Fibroblast of skin of back (primary cell): ENCODE results near the gene ING3.
A peak's percentile ranks its signal among the peaks of the same experiment; 100 is the strongest.

Experiments used
- DNase-seq: peaks from one replicate; pipeline ENCODE4 v3.0.0-alpha.2; 2013

Gene ING3

GRCh38 chr7:120989257-120990220 is 39.0 kb downstream of the ING3 start:
- no peak for DNase-seq

GRCh38 chr7:120990468-120991118 is 40.0 kb downstream of the ING3 start:
- DNase-seq = no peak

- DNase-seq = no peak
Observed at GRCh38 chr7:120991161-120991560, 40.6 kb downstream of the ING3 start.

GRCh38 chr7:120991581-120991980 is 41.0 kb downstream of the ING3 start:
- peak; percentile 85 for DNase-seq

- no peak for DNase-seq
Observed at GRCh38 chr7:120992272-120992964, 41.8 kb downstream of the ING3 start.

- no peak for DNase-seq
Observed at GRCh38 chr7:120992965-120993494, 42.5 kb downstream of the ING3 start.

GRCh38 chr7:120993553-120994191 is 43.1 kb downstream of the ING3 start:
- no peak for DNase-seq

- DNase-seq = no peak
Observed at GRCh38 chr7:120994512-120995410, 44.2 kb downstream of the ING3 start.

GRCh38 chr7:120995654-120996053 is 45.1 kb downstream of the ING3 start:
- no peak for DNase-seq

GRCh38 chr7:120996333-120996987 is 45.9 kb downstream of the ING3 start:
- DNase-seq = peak; percentile 92

GRCh38 chr7:120996988-120997345 is 46.4 kb downstream of the ING3 start:
- no peak for DNase-seq

GRCh38 chr7:120997882-120998474 is 47.4 kb downstream of the ING3 start:
- no peak for DNase-seq

GRCh38 chr7:120998520-120998919 is 47.9 kb downstream of the ING3 start:
- no peak for DNase-seq

GRCh38 chr7:120998996-120999565 is 48.5 kb downstream of the ING3 start:
- no peak for DNase-seq

GRCh38 chr7:121000081-121000983 is 49.8 kb downstream of the ING3 start:
- DNase-seq = peak; percentile 78

- DNase-seq = no peak
Observed at GRCh38 chr7:121001234-121001906, 50.8 kb downstream of the ING3 start.

- peak; percentile 48 for DNase-seq
Observed at GRCh38 chr7:121002048-121002756, 51.6 kb downstream of the ING3 start.

- DNase-seq = peak; percentile 76
Observed at GRCh38 chr7:121002757-121003200, 52.2 kb downstream of the ING3 start.
